NCI-H345 treated with DMSO at 0.1 percent for 48 hours (cell line): ENCODE measurements around the gene HOXA7.

ENCODE experiments used
- DNase-seq: peaks from one replicate; lab custom pipeline; 2025; ENCODE audit not compliant: unreplicated experiment; lab: John Stamatoyannopoulos, UW

The HOXA7 gene

GRCh38 chr7:27148756-27149641 lies 7.5 kb downstream of the HOXA7 start:
- DNase-seq = no peak

- no peak for DNase-seq
These were observed 8.3 kb downstream of the HOXA7 start for GRCh38 chr7:27148031-27148755.

GRCh38 chr7:27147199-27148030 lies 9.1 kb downstream of the HOXA7 start, which contains the start of gene HOXA6:
HOXA6 (minus strand) TSS chr7:27147774; CDS start chr7:27147749, 25 bp downstream.
- no peak for DNase-seq

GRCh38 chr7:27146491-27147198 lies 9.8 kb downstream of the HOXA7 start:
- no peak for DNase-seq

- DNase-seq = no peak
These were observed 10.5 kb downstream of the HOXA7 start for GRCh38 chr7:27145914-27146412.

GRCh38 chr7:27145165-27145913 lies 11.1 kb downstream of the HOXA7 start:
- DNase-seq = no peak

- no peak for DNase-seq
These were observed 11.7 kb downstream of the HOXA7 start for GRCh38 chr7:27144781-27145164.

GRCh38 chr7:27143950-27144780 lies 12.3 kb downstream of the HOXA7 start:
- no peak for DNase-seq

GRCh38 chr7:27143023-27143949 lies 13.2 kb downstream of the HOXA7 start, which contains the start of gene HOXA5:
HOXA5 (minus strand) TSS chr7:27143681; CDS start chr7:27143607, 74 bp downstream.
- no peak for DNase-seq

- no peak for DNase-seq
These were observed 13.9 kb downstream of the HOXA7 start for GRCh38 chr7:27142580-27143022.

GRCh38 chr7:27141923-27142579 lies 14.4 kb downstream of the HOXA7 start:
- no peak for DNase-seq

GRCh38 chr7:27141137-27141922 lies 15.1 kb downstream of the HOXA7 start:
- no peak for DNase-seq

GRCh38 chr7:27140126-27140857 lies 16.2 kb downstream of the HOXA7 start:
- DNase-seq = no peak

GRCh38 chr7:27139334-27140125 lies 16.9 kb downstream of the HOXA7 start:
- no peak for DNase-seq

GRCh38 chr7:27138985-27139333 lies 17.5 kb downstream of the HOXA7 start:
- DNase-seq = no peak
